Smooth muscle cell (in vitro differentiated cells): ENCODE measurements around the gene GJC3. TPM values are rescaled to one million over a fixed set of nuclear protein-coding genes. Genes with fewer than 3 reads are reported as not detected.

ENCODE experiments used
- DNase-seq: peaks from one replicate; lab custom pipeline; 2025; ENCODE audit not compliant: unreplicated experiment; lab: John Stamatoyannopoulos, UW
- H2AFZ ChIP-seq: fragments of 200-600 bp; sonication (generic); 2 replicates; pipeline ENCODE4 v1.6.0; 2016; ENCODE audit warnings: antibody characterized with exemption, low read depth, mild to moderate bottlenecking
- H3F3A ChIP-seq: fragments of 200-600 bp; sonication (generic); 2 replicates; pipeline ENCODE4 v1.6.0; 2017; ENCODE audit warnings: antibody characterized with exemption, low read depth
- H3K27ac ChIP-seq: fragments of 200-600 bp; sonication (generic); 2 replicates; pipeline ENCODE4 v1.5.1; 2016; ENCODE audit warnings: low read depth, mild to moderate bottlenecking
- H3K27me3 ChIP-seq: fragments of 200-600 bp; sonication (generic); 2 replicates; pipeline ENCODE4 v1.6.1; 2016; ENCODE audit warnings: low read depth, mild to moderate bottlenecking
- H3K36me3 ChIP-seq: fragments of 200-600 bp; sonication (generic); 2 replicates; pipeline ENCODE4 v1.5.1; 2016; ENCODE audit warnings: low read depth
- H3K4me1 ChIP-seq: fragments of 200-600 bp; sonication (generic); 2 replicates; pipeline ENCODE4 v1.5.1; 2016; ENCODE audit warnings: low read depth
- H3K4me2 ChIP-seq: fragments of 200-600 bp; sonication (generic); 2 replicates; pipeline ENCODE4 v1.6.0; 2016; ENCODE audit warnings: mild to moderate bottlenecking
- H3K4me3 ChIP-seq: fragments of 200-600 bp; sonication (generic); 2 replicates; pipeline ENCODE4 v1.5.1; 2016; ENCODE audit warnings: mild to moderate bottlenecking
- H3K79me2 ChIP-seq: fragments of 200-600 bp; sonication (generic); 2 replicates; pipeline ENCODE4 v1.6.0; 2016; ENCODE audit warnings: low read depth, mild to moderate bottlenecking
- H3K9ac ChIP-seq: fragments of 200-600 bp; sonication (generic); 2 replicates; pipeline ENCODE4 v1.6.0; 2016; ENCODE audit warnings: low read depth
- H3K9me3 ChIP-seq: fragments of 200-600 bp; sonication (generic); replicated peaks from 2 replicates; pipeline ENCODE4 v1.5.1; 2016; ENCODE audit warnings: low read depth
- H4K20me1 ChIP-seq: fragments of 200-600 bp; sonication (generic); 2 replicates; pipeline ENCODE4 v1.6.0; 2016; ENCODE audit warnings: low read depth
- CTCF ChIP-seq: fragments of 200-600 bp; sonication (generic); IDR thresholded peaks from 2 replicates; pipeline ENCODE4 v1.5.1; 2017; ENCODE audit warnings: borderline replicate concordance, mild to moderate bottlenecking, antibody characterized with exemption; ENCODE audit not compliant: insufficient read depth, poor library complexity, severe bottlenecking
- WGBS: methylation state at CpG from one replicate; pipeline ENCODE4 v1.1.7; 2016; ENCODE audit warnings: low lambda C conversion rate; 5-methylcytosine and 5-hydroxymethylcytosine counted together
- polyA plus RNA-seq: library from polyadenylated mRNA; unstranded; fragments of >200 nt; fragmentation: Nextera tagmentation; extraction: Ambion mirVana; gene quantifications from 2 replicates; pipeline ENCODE4 v1.2.1, GENCODE V29; 2016
- total RNA-seq: library from RNA; depleted of rRNA; stranded (reverse); fragments of >200 nt; gene quantifications from 2 replicates; pipeline ENCODE4 v1.2.3, GENCODE V29; 2014

The GJC3 gene
- total and polyA plus RNA-seq, 2 experiments from 2014 or later: not detected

DNA sequence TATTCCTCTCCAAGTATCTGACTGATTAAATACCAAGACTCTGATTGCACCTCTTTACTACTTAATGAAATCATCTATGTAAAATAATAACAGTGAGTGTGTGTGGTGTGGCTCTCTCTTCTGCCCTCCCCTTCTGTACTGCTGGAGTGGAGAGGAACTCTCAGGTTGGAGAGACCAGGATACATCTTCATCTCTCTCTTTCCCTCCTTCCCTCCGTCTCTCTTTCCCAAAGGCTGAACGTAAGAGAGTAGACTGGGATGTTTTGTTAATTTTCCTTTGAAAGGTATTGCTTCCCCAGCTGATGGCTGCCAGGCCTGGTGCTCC, 272 bp upstream of the GJC3 start:
- H3K9me3 ChIP-seq: no peaks in the 10 kb centered on the region
- 48% methylated on average over 2 of the region's 2 CpGs for WGBS
- H3F3A ChIP-seq: no peaks in the 10 kb centered on the region
- H3K4me1 ChIP-seq: no peaks in the 10 kb centered on the region
- no peak overlapping the region for H3K9ac ChIP-seq
- H2AFZ ChIP-seq: peak overlapping the region; percentile 81
- no peak for TF ChIP-seq CTCF
- DNase-seq: no peak
- H3K4me2 ChIP-seq: peak overlapping the region; percentile 73
- no peak overlapping the region for H3K27ac ChIP-seq
- no peaks in the 10 kb centered on the region for H4K20me1 ChIP-seq
- peak overlapping the region; percentile 36 for H3K4me3 ChIP-seq
- H3K36me3 ChIP-seq: no peaks in the 10 kb centered on the region
- H3K79me2 ChIP-seq: no peaks in the 10 kb centered on the region
- H3K27me3 ChIP-seq: peaks cover 5% of the 10 kb centered on the region

GRCh38 chr7:99928188-99928587, 1.2 kb downstream of the GJC3 start:
- no peaks in the 10 kb centered on the region for H3K9me3 ChIP-seq
- H4K20me1 ChIP-seq: no peaks in the 10 kb centered on the region
- peaks cover 5% of the 10 kb centered on the region for H3K27me3 ChIP-seq
- no peak overlapping the region for H3K4me2 ChIP-seq
- no peak for TF ChIP-seq CTCF
- no peaks in the 10 kb centered on the region for H3F3A ChIP-seq
- H3K9ac ChIP-seq: no peak overlapping the region
- H3K79me2 ChIP-seq: no peaks in the 10 kb centered on the region
- no peaks in the 10 kb centered on the region for H3K4me1 ChIP-seq
- H3K4me3 ChIP-seq: no peak overlapping the region
- no peak overlapping the region for H3K27ac ChIP-seq
- H2AFZ ChIP-seq: no peak overlapping the region
- no peaks in the 10 kb centered on the region for H3K36me3 ChIP-seq
- 59% methylated on average over 2 of the region's 2 CpGs for WGBS
- DNase-seq: no peak

- 68% methylated on average over 5 of the region's 5 CpGs for WGBS
- no peak overlapping the region for H3K4me3 ChIP-seq
- DNase-seq: no peak
- no peaks in the 10 kb centered on the region for H3K79me2 ChIP-seq
- no peak overlapping the region for H3K4me2 ChIP-seq
- no peaks in the 10 kb centered on the region for H4K20me1 ChIP-seq
- H3K4me1 ChIP-seq: no peaks in the 10 kb centered on the region
- no peaks in the 10 kb centered on the region for H3K9me3 ChIP-seq
- H3K27me3 ChIP-seq: peaks cover 5% of the 10 kb centered on the region
- no peaks in the 10 kb centered on the region for H3F3A ChIP-seq
- no peaks in the 10 kb centered on the region for H3K36me3 ChIP-seq
- H2AFZ ChIP-seq: no peak overlapping the region
- no peak overlapping the region for H3K27ac ChIP-seq
- no peak overlapping the region for H3K9ac ChIP-seq
- no peak for TF ChIP-seq CTCF
Observed at GRCh38 chr7:99927536-99927935, 1.9 kb downstream of the GJC3 start.

DNA sequence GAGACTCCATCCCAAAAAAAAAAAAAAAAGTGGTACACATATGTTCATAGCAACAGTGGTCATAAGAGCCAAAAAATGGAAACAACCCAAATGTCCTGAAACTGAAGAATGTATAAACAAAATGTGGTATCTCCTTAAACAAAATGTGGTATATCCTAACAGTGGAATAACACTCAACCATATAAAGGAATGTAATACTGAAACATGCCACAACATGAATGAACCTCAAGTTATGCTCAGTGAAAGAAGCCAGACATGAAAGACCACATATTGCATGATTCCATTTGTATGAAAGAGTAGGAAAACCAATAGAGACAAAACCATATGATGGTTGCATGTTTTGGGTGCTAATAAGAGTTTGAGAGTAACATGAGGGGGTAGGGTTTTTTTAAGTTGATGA, 3.1 kb downstream of the GJC3 start:
- Histone ChIP-seq H3K4me3 (no peak overlapping the region), H3K4me2 (no peak overlapping the region), H3K27ac (no peak overlapping the region), H3K79me2 (no peaks in the 10 kb centered on the region), H3F3A (no peaks in the 10 kb centered on the region), H2AFZ (no peak overlapping the region), H3K9ac (no peak overlapping the region), H3K27me3 (no peaks in the 10 kb centered on the region), H3K4me1 (no peaks in the 10 kb centered on the region), H3K9me3 (no peaks in the 10 kb centered on the region), H4K20me1 (no peaks in the 10 kb centered on the region), H3K36me3 (no peaks in the 10 kb centered on the region)
- DNase-seq: no peak
- TF ChIP-seq CTCF: no peak
